Activated CD8-positive, alpha-beta memory T cell treated with anti-CD3 and anti-CD28 coated beads, Interleukin-2, amount 50 U/mL, for 1 hour (primary cell): ENCODE measurements around the gene STK25.
"Not testable (repeated sequence)": the region's sequence is repeated elsewhere in the genome, so short reads cannot be mapped to it uniquely, and the experiment has no call there.

ENCODE experiments used
- DNase-seq: peaks from one replicate; pipeline ENCODE4 v3.0.0-alpha.2; 2020; ENCODE audit errors: extremely low read depth

STK25 gene

DNA sequence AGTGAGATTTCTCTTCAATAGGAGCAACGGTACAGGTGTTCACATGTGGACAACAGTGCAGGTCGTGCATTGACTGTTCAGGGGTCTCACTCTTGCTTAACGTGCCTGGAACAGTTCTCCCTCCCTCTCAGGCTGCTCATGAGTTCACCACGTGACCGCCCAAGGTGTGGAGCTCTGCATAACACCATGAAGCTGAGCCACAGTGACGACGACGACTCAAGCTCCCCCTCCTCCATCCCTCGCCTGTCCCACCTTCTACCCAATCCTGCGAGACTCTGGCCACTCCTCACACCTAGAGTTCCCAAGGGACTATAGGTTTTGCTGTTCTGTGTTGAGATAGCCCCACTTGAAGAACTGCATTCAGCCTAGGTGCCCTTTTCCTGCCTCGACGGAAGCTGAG lies 42.8 kb downstream of the STK25 start:
- no peak for DNase-seq

GRCh38 chr2:241463276-241464135 lies 44.9 kb downstream of the STK25 start:
- no peak for DNase-seq

DNA sequence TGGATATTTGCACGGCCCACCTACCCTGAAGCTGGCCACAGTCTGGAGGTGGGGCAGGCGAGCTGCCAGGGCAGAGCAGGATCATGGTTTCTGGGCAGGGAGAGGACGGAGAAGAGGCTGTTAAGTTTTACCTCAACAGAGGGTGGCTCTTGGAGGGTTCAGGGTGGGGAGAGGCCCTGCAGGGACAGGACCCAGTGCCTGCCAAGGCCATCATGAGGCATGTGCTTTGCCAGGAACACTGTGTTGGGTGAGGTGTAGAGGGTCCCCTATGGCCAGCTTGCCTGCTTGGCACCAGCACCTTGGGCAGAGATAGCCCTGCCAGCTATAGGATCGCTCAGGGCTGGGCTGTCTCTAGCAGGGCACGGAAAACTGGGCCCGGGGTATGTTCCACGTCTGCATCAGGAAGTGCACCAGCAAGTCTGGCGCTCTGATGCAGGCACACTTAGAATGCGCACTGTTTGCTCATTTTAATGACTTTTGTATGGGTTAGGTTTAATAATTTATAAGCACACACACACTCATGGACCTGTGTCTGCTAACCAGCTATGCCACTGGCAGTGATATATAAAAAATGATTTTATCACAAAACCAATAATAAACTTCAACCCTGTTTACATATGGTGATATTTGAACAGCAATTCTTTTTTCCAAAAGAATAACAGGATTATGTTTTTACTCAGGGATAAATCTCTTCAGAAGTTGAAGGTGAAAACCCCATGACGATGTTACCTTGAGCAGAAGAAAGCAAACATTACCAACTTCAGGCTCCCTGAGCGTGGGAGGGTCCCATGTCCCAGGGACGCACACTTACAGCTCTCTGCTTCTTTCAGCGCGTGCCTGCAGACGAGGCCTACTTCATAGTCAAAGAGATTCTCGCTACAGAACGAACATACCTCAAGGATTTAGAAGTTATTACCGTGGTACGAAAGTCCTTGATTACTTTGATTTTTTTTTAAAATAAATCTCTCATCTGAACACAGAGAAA lies 46.4 kb downstream of the STK25 start:
- DNase-seq, result no peak

DNA sequence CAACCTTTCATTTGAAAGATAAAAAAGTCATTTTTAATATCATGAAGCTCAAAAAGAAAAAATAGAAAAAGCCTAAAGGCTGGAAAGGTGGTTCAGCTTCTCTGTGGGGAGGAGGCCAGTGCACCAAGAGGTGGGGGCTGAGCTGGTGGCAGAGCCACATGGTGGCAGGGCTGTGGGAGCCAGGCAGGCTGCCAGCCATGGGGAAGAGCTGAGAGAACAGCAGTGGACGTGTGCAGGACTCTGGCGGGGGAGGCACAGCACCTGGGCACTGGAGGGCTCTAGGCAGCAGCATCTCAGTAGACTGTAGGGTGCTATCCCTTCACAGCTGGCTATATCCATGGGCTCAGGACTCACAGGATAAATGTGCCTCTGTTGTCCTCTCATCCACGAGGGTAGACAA lies 47.8 kb downstream of the STK25 start:
- DNase-seq, result no peak

DNA sequence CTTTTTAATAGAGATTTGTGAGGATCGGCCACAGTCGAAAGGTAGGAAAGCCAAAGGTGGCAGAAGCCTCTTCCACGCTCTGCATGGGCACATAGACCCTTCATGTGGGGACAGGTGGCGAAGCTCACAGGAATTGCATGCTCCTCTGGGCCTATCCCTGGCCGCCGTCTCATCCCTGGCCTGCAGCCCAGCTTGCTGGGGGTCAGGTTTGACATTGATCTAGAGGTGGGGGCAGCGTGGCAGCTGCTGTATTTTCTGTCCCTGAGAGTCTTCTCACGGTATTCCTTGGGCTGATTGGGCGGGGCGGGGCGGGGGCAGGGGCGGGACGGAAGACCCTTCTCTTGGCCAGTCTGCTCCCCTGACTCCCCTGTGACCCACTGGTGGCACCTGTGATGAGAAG lies 48.9 kb downstream of the STK25 start:
- no peak for DNase-seq

DNA sequence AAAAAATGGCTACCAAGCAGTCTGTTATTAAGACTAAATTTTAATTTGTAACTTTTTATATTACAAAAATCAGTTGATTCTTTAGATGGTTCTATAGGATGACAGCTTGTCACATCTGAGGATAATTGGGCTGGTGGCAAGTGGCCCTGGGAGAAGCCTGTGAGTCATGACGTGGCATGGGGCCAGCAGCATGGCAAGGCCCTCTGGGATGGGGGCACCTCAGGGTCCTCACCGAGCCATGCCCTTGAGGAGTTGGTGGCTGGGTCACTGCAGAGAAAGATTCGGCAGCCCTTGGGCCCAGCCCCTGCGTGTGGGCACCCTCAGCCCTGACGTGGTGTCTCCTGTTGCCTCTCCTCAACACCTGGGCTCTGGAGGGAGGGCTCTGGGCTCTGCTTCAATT lies 49.7 kb downstream of the STK25 start:
- DNase-seq, result no peak

- no peak for DNase-seq
These were observed 51.8 kb downstream of the STK25 start for GRCh38 chr2:241456546-241456945.

DNA sequence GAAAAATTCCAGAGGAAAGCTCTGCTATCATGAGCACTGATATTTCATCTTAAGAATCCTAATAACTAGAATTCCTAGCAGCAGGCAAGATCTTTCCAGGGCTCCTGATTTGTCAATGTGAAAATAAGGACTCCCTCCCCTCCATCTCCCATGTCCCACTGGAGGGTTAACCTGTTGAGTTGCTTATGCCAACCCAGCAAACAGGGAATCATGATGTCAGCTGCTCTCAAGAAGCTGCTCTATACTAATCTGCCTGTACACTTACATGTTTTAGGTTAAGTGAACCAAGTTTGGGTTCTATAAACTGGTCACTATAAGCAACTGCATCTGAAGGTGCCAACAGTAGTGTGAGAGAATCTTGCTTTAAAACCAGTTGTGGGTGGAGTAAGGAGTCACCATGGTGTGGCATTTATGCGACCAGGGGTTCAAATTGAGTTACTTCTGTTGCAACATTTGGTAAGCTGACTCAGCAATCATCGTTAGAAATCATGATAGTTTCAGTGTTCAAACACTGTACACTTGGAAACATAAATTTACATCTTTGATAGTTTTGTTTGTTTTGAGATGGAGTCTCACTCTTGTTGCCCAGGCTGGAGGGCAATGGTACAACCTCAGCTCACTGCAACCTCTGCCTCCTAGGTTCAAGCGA lies 53.4 kb downstream of the STK25 start:
- no peak for DNase-seq

GRCh38 chr2:241453919-241454318 lies 54.5 kb downstream of the STK25 start:
- DNase-seq, result not testable (repeated sequence)

DNA sequence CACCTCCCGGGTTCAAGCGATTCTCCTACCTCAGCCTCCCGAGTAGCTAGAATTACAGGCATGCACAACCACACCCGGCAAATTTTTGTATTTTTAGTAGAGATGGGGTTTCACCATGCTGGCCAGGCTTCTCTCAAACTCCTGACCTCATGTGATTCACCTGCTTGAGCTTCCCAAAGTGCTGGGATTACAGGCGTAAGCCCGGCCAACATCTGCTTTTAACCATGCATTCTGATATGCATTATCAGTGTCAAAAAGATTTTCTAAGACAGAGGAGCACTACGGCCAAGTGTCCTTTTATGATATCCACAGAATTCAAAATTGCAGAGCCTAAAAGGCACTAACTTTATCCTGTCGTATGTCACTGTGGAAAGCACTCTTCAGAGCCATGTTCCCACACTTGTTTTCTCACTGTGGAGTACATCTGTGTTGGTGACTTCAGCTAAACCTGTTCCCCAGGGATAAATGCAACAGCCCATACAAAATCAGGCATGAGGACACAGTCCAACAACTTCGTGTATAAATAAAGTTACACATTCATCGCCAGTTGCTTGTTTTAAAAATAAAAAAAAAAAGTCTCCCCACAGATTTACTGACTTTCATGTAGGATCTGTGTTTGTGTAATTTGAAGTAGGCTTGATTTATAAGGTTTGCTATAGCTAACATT lies 56.4 kb downstream of the STK25 start:
- DNase-seq, result no peak

DNA sequence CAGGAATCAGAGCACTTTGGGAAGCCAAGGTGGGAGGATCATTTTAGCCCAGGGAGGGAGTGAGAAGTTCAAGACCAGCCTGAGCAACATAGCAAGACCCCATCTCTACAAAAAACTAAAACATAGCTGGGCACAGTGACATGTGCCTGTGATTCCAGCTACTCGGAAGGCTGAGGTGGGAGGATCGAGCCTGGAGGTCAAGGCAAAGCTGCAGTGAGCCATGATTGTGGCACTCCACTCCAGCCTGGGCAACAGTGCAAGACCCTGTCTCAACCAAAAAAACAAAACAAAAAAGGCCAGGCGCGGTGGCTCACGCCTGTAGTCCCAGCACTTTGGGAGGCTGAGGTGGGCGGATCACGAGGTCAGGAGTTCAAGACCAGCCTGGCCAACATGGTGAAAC lies 58.3 kb downstream of the STK25 start:
- DNase-seq, result not testable (repeated sequence)

GRCh38 chr2:241445426-241445825 lies 63.0 kb downstream of the STK25 start:
- DNase-seq, result no peak

GRCh38 chr2:241443486-241444223 lies 64.7 kb downstream of the STK25 start:
- DNase-seq, result peak; percentile 86
